Activated T-helper 1 cell treated with Interleukin-2 at 50 U/mL for 16 hours (primary cell): ENCODE measurements around the gene FNIP1.
"Not testable (repeated sequence)": the region's sequence is repeated elsewhere in the genome, so short reads cannot be mapped to it uniquely, and the experiment has no call there.

Source experiments
- DNase-seq: peaks from one replicate; pipeline ENCODE4 v3.0.0-alpha.2; 2020; ENCODE audit warnings: low read depth

The FNIP1 gene

DNA sequence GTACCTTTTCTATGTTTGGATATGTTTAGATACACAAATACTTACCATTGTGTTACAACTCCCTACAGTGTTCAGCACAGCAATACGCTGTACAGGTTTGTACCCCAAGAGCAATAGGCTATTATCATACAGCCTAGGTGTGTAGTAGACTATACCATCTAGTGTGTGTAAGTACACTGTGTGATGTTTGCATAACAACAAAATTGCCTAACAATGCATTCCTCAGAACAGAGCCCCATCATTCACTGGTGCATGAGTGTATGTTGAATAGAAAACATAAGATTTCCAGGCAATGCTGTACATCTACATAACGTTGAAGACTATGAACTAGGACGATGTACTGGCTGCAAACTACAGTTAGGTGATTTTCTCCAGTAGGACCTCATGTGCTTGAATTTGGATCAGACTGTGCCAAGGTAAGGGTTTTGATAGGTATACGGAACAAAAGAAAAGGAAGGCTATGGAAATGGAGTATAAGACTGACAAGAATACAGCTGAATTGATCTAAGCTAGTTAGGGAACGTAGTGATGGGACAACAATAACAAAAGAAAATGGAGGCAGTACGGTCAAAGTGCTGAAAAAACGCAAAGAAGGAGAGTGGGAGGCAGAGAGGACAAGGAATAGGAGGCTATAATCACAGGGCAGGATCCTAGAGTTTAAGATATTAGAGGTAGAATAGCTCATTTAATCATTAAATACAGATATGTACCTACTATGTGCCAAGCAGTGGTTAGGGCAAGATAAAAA, 46.9 kb downstream of the FNIP1 start:
- no peak for DNase-seq

DNA sequence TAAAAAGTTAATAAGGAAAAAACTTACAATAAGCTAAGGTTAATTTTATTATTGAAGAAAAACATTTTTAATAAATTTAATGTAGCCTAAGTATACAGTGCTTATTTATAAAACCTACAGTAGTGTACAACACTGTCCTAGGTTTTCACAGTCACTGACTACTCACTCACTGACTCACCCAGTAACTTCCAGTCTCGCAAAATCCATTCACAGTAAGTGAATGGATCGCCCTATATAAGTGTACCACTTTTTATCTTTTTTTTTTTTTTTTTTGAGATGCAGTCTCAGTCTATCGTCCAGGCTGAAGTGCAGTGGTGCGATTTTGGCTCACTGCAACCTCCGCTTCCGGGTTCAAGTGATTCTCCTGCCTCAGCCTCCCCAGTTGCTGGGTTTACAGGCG, 47.7 kb downstream of the FNIP1 start:
- DNase-seq: no peak

DNA sequence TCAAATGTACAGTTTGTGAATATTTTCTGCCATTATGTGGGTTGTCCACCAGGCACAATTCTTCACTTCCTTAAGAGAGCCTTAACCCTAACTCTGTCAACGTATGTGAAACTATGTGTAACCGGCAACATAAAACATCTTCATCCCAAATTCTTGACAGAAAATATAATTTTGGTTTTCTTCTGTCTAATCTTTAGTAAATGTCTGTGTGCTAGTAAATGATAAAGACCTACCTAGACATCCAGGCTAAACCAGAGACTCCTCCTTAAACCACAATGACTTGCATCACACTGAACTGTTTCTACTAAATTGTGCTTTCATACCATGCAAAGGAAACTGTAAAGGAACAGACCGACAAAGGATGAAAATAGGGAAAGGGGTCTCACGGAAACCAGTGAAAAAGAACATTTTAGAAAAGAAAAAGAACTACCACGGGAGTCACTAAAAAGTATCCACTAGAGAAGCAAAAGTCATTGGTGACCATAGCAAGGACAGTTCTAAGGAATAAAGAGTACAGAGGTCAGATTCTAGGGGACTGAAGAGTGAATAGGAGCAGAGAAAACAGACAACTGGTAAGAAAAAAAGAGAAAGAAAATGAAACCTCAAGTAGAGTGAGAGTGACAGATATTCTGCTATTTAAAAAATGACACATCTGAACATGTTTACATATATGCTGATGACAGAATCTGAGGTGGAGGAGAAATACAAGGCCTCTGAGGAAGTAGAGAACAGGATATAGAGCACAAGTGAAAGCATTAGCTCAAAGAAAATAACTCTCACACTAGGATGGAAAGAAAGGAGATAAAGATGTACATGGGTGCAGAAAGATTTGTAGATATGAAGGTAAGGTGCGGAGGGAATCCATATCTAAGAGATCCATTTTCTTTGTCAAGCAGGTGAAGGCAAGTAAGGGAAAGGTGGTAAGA, 49.4 kb downstream of the FNIP1 start:
- no peak for DNase-seq

DNA sequence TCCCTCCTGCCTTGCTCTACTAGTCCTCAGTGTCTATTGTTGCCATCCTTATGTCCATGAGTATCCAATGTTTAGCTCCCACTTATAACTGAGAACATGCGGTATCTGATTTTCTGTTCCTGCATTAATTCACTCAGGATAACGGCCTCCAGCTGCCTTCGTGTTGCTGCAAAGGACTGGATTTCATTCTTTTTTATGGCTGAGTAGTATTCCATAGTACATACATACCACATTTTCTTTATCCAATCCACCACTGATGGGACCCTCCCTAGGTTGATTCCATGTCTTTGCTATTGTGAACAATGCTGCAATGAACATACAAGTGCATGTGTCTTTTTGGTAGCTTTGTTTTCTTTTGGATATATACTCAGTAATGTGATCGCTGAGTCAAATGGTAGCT, 50.4 kb downstream of the FNIP1 start:
- no peak for DNase-seq

DNA sequence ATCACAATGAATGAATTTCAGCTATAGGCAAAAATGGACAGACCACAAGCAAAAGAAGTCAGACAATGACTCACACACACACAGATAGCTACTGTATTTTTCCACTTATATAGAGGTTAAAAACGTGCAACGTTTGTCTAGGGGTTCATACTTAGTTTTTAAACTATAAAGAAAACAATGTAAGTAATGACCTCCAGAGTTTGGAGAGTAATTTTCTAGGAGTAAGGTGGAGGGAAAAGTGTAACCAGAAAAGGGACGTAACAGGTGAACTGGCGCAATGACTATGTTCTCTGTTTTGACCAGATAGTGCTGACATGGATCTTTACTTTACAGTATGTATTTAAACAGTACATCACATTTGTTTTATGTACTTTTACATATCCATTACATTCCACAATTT, 51.1 kb downstream of the FNIP1 start:
- DNase-seq: no peak

DNA sequence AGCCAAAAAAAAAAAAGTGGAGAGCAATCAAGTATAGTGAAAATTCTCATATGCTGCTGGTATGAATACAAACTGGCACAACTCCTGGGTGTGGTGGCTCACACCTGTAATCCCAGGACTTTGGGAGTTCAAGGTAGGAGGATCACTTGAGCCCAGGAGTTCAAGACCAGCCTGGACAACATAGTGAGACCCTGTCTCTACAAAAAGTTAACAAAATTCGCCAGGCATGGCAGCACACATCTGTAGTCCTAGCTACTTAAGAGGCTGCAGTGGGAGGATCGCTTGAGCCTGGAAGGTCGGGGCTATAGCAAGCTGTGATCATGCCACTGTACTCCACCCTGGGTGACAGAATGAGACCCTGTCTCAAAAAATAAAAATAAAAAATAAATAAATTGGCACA, 51.7 kb downstream of the FNIP1 start:
- DNase-seq: no peak

DNA sequence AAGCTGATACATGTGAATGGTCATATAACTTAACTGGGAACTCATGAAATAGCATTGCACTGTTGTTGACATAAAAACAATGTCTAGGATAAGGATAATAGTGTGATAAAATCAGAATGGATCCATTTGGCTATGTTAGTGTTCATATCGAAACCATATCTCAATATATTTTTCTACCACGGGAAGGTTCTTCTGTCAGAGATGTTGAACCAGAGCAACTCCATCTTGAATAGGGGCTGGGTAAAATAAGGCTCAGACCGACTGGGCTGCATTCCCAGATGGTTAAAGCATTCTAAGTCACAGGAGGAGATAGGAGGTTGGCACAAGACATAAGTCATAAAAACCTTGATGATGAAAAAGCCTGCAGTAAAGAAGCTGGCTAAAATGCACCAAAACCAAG, 56.3 kb downstream of the FNIP1 start:
- no peak for DNase-seq

DNA sequence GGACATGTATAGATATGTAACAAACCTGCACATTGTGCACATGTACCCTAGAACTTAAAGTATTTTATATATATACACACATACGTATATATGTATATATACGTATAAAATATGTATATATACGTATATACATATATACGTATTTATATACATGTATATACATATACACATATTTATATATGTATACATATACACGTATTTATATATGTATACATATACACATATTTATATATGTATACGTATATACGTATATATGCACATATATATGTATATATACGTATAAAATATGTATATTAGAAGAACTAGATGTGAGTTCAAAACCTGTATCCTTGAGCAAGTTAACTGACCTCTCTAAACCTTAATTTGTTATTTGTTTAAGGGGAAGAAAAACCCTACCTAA, 61.4 kb downstream of the FNIP1 start:
- no peak for DNase-seq

DNA sequence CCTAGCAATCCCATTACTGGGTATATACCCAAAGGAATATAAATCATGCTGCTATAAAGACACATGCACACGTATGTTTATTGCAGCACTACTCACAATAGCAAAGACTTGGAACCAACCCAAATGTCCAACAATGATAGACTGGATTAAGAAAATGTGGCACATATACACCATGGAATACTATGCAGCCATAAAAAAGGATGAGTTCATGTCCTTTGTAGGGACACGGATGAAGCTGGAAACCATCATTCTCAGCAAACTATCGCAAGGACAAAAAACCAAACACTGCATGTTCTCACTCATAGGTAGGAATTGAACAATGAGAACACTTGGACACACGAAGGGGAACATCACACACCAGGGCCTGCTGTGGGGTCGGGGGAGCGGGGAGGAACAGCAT, 61.9 kb downstream of the FNIP1 start:
- DNase-seq: not testable (repeated sequence)

DNA sequence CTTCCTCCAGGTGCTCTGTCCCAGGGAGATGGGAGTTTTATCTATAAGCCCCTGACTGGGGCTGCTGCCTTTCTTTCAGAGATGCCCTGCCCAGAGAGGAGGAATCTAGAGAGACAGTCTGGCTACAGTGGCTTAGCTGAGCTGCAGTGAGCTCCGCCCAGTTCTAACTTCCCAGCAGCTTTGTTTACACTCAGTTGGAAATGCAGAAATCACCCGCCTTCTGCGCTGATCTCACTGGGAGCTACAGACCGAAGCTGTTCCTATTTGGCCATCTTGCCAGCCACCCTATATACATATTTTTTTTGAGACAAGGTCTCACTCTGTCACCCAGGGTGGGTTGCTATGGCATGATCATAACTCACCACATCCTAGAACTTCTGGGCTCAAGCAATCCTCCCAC, 67.5 kb downstream of the FNIP1 start:
- not testable (repeated sequence) for DNase-seq

DNA sequence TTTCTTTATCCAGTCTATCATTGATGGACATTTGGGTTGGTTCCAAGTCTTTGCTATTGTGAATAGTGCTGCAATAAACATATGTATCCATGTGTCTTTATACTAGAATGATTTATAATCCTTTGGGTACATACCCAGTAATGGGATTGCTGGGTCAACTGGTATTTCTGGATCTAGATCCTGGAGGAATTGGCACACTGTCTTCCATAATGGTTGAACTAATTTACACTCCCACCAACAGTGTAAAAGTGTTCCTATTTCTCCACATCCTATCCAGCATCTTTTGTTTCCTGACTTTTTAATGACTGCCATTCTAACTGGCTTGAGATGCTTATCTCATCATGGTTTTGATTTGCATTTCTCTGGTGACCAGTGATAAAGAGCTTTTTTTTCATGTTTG, 72.7 kb downstream of the FNIP1 start:
- DNase-seq: not testable (repeated sequence)

DNA sequence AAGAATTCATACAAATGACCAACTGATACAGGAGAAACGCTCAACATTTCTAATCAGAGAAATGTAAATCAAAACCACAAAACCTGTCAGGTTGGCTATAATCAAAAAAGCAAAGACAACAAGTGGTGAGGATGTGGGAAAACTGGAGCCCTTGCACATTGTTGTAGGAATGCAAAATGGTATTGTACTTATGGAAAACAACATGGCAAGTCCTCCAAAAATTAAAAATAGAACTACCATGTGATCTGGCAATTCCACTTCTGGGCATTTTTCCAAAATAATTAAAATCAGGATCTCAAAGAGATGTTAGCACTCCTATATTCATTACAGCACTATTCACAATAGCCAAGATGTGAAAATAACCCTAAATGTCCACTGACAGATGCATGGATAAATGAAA, 76.1 kb downstream of the FNIP1 start:
- no peak for DNase-seq

DNA sequence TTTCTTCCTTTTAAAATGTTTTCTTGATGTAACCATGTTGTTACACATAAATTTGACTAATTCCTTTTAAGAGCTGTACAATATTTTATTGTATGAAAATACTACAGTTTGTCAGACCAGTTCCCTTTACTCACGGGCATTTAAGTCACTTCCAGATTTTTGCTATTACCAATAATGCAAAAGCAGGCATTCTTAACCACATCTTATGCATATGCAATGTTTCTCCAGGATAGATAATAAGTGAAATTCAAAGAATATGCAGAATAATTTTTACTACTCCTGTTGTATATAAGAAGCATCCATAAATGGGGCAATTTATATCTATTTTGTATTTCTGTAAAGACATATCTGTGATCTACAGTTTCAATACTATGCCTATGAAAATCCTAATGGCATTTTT, 77.3 kb downstream of the FNIP1 start:
- no peak for DNase-seq

DNA sequence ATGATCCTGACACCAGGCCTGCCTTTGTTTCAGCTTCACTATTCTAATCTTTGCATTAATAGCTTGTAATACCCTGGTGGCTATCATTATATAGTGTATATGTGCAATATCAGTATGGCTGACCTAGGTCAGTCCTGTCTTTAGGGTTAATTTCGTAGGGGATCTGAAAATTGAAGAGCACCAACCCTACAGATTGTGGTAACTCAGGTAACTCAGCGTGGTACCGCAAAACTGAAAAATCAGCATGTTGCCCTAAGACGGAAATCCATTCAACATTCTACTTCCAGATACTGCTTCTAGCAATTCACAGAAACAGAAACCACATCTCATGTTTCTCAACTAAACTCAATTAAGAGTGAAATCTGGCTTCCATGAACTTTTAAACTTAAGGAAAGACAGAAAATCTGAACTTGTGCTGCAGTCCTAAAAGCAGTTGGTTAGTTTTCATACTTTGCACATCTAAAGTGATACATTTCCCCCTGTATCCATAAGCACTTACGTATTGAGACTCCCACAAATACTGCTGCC, 78.3 kb downstream of the FNIP1 start:
- no peak for DNase-seq

DNA sequence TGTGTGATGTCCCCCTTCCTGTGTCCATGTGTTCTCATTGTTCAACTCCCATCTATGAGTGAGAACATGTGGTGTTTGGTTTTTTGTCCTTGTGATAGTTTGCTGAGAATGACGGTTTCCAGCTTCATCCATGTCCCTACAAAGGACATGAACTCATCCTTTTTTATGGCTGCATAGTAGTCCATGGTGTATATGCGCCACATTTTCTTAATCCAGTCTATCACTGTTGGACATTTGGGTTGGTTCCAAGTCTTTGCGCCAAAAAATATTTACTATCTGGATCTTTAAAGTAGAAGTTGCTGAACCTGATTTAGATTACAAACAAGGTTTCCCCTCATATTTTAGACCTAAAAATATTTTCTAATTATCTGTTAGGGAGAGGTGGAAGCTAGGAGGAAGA, 79.7 kb downstream of the FNIP1 start:
- DNase-seq: not testable (repeated sequence)

DNA sequence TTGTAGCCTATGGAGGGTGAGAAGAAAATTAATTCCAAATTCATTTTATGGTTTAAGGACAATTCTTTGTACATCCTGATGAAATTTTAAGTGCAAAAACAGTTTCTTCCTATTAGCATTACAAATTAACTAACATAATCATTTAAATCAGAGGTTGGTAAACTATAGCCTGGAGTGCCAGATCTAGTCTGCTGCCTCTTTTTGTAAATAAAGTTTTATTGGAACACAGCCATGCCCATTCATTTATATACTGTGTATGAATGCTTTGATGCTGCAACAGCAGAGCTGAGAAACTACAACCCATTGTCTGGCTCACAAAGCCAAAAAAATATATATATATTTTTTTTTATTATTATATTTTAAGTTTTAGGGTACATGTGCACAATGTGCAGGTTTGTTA, 80.2 kb downstream of the FNIP1 start:
- no peak for DNase-seq

DNA sequence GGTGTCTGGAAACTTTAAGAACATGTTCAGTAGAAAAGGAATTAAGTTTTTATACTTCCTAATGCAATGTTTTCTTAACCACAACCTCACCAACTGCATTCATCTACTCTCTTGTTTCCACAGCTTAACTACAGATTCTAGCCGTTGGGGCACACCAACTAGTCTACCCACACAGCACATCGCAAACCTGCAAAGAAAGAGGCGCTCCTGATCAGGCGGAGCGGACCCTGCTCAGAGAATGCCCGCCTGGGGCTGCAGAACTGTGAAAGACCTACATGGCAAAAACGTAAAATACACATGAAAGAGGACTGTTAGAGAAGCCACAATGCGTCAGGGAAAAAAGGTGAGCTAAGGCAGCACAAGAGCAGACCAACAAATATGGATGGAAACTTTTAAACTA, 86.4 kb downstream of the FNIP1 start:
- DNase-seq: no peak

DNA sequence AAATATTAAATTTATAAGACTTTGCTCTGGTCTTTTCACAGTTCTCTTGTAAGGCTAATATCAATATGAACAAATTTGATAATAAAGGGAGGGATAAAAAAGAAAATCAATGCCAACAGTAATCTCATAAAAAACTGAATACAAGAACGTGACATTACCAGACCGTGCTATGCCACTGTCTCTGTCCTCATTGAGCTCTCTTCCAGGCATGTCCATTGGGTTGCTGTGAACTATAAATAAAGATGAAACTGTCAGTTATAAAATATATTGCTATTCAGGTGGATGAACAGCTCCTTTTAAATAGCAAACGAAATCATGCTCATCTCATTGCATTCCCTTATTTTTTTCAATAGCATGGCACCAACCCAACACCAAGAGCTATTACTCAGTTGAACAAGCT, 87.8 kb downstream of the FNIP1 start:
- DNase-seq: no peak

DNA sequence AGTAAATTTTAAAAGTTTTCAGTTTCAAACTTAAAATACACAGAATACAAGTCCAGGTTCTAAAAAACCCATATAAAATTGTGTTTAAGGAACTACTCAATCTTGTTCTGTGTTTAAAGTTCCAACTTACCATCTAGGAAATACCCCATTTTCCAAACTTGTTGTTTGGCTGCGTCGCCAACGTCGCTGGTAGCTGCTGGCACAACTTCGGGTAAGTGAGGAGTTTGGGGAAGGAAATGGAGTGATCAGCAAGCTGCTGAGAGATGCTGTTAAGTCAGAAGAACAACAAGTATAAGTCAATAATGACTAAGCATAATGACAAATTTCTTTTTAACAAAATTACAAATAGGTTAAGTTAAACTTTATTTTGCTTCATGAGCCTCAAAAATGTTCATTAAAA, 90.5 kb downstream of the FNIP1 start:
- DNase-seq: no peak

DNA sequence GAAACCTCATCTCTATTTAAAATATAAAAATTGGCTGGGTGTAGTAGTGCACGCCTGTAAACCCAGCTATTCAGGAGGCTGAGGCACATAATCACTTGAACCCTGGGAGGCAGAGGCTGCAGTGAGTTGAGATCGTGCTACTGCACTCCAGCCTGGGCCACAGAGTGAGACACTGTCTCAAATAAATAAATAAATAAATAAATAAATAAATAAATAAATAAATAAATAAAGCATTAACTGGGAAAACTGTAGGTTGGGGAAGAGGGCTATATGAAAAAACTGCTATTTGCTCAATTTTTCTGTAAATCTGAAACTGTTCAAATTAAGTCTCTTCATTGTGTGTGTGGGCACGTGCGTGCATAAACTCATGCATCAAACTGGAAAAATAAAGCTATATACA, 101.9 kb downstream of the FNIP1 start:
- DNase-seq: no peak

DNA sequence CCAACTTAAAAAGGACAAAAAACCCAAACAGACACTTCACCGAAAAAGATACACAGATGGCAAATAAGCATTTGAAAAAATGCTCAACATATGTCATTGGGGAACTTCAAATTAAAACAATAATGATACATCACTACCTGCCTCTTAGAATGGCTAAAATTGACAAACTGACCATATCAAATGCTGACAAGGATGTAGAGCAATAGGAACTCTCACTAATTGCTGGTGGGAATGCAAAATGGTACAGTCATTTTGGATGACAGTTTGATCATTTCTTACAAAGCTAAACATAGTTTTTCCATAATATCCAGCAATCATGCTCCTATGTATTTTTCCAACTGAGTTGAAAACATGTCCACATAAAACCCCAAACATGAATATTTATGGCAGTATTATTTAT, 102.9 kb downstream of the FNIP1 start:
- no peak for DNase-seq

DNA sequence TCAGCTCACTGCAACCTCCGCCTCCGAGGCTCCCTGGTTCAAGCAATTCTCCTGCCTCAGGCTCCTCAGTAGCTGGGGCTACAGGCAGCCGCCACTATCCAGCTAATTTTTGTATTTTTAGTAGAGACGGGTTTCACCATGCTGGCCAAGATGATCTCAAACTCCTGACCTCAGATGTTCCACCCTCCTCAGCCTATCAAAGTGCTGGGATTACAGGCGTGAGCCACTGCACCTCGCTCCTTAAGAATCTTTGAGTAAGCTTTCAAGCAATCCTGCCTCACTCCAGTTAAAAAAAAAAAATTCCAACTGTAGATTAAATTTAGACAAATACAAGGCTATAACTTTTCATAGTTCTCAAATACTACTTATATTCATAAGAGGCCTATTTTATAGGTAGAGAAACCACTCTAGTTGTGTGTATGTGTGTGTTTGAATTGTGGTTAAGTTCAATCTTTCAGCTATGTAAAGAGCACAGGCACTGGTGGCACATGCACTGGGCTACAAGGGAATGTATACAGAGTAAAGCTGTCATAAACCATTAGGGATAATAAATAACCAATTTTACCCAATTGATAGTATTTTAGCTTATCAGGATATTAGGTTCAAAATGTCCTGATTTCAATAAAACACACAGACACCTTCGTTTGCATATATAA, 111.2 kb downstream of the FNIP1 start:
- no peak for DNase-seq

DNA sequence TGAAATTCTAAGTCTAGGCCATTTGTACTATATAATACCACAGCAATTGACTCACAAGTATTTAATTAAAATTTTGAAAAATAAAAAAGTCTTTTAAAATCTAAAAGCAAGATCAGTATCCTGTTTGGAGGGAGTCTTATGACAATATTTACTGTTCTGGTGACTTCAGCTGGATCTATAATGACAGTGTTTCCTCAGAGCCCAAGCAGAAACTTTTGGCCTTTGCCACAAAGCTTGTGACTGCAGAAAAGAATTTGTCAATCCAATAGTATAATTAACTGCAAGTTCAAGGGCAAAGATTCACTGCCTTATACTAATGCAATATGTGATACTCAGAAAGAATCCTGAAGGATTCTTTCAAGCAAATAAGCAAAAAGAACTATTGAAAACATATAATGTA, 112.2 kb downstream of the FNIP1 start:
- DNase-seq: no peak
